Vagina (tissue), 2 donors: ENCODE results near the gene TNS3.

ENCODE experiments used
- CTCF ChIP-seq, 3 experiments: fragments of 450-650 bp in 2 of 3; fragments of 200-600 bp in 1 of 3; sonication (generic) in 1 of 3; IDR thresholded peaks; one replicate each; pipeline ENCODE4 v1.5.1; 2017 to 2019; ENCODE audit warnings: antibody characterized with exemption in 3 of 3, mild to moderate bottlenecking in 2 of 3, moderate library complexity in 2 of 3
- POLR2A ChIP-seq, 2 donors: fragments of 450-650 bp; IDR thresholded peaks; one replicate each; pipeline ENCODE4 v1.6.1; 2017; ENCODE audit warnings: antibody characterized with exemption in 2 of 2, mild to moderate bottlenecking in 2 of 2, moderate library complexity in 2 of 2

- TF ChIP-seq CTCF (IDR thresholded peaks at IDR 0.05) (no peak), POLR2A (IDR thresholded peaks at IDR 0.05) (no peak)
Observed at GRCh38 chr7:47496056-47496665, 85.8 kb downstream of the TNS3 start.
